ENCODE measurements around the gene BRIP1.
"Not testable (repeated sequence)": the region's sequence is repeated elsewhere in the genome, so short reads cannot be mapped to it uniquely, and the experiment has no call there.

The BRIP1 gene

GRCh38 chr17:61702450-61702849 is 160.9 kb downstream of the BRIP1 start:
- DNase-seq (ENCODE audit: low read depth in 1 of 2, low spot score in 1 of 2), result no peak

DNA sequence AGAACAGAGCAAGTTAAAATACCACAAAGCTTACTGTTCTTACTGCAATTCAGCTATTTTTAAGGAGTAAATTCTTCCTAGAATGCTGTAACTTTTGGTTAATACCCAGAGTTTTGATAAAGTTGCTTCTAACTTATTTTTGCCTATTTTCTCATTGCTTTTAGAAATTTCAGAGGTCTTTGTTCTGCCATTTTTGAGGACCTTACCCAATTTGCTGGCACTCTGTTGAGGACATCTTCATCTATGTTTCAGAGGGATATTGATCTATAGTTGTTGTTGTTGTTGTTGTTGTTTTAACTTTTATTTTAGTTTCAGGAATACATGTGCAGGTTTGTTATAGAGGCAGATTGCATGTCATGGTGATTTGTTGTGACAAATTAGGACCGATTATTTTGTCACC is 161.3 kb downstream of the BRIP1 start:
- no peak for DNase-seq (ENCODE audit: low read depth in 1 of 2, low spot score in 1 of 2)

- DNase-seq (ENCODE audit: low read depth in 1 of 2, low spot score in 1 of 2), result no peak
These were observed 162.0 kb downstream of the BRIP1 start for GRCh38 chr17:61701334-61701733.

GRCh38 chr17:61700252-61700651 is 163.1 kb downstream of the BRIP1 start:
- no peak for DNase-seq (ENCODE audit: low read depth in 1 of 2, low spot score in 1 of 2)

- DNase-seq (ENCODE audit: low read depth in 1 of 2, low spot score in 1 of 2), result no peak
These were observed 163.6 kb downstream of the BRIP1 start for GRCh38 chr17:61699694-61700093.

DNA sequence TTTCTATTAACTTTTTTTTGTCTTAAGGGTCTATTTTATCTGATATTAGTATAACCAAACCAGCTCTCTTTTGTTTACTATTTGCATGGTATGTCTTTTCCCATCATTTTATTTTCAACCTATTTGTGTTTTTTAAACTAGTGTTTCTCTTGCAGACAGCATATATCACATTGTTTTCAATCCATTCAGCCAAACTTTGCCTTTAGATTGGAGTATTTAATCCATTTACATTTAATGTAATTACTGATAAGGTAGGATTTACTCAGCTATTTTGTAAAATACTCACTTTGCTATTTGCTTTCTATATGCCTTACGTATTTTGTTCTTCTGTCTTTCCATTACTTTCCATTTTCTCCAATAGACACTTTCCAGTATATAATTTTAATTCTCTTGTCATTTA is 164.3 kb downstream of the BRIP1 start:
- DNase-seq (ENCODE audit: low read depth in 1 of 2, low spot score in 1 of 2), result no peak

DNA sequence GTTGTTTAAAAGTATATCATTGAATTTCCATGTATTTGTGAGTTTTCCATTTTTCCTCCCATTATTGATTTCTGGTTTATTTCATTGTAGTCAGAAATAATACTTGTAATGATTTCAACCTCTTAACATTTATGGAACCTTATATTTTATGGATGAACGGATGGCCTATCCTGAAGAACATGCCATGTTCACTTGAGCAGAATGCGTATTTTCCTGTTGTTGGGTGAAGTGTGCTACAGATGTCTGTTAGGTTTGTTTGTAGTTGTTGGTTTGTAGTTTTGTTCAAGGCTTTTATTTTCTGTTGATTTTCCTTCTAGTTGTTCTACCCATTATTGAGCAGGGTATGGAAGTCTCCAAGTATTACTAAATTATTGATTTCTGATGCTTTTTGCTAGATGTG is 165.1 kb downstream of the BRIP1 start:
- no peak for DNase-seq (ENCODE audit: low read depth in 1 of 2, low spot score in 1 of 2)

- no peak for DNase-seq (ENCODE audit: low read depth in 1 of 2, low spot score in 1 of 2)
These were observed 167.5 kb downstream of the BRIP1 start for GRCh38 chr17:61695779-61696337.

GRCh38 chr17:61694095-61694494 is 169.2 kb downstream of the BRIP1 start:
- DNase-seq (ENCODE audit: low read depth in 1 of 2, low spot score in 1 of 2), result no peak

DNA sequence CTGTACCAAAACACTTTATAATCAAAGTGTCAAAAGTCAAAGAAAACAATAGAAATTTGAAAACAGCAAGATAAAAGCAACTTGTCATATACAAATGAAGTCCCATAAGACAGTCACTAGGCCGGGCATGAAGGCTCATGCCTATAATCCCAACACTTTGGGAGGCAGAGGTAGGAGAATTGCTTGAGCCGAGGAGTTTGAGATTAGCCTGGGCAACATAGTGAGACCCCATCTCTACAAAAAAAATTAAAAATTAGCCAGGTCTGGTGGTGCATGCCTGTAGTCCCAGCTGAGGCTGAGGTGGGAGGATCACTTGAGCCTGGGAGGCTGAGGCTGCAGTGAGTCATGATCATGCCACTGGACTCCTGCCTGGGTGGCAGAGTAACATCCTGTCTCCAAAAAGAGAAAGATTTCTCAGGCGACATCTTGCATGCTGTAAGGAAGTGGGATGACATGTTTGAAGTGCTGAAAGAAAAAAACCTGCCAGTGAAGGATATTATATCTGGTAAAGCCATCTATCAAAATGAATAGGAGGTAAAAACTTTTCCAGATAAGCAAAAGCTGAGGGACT is 173.6 kb downstream of the BRIP1 start:
- DNase-seq (ENCODE audit: low read depth in 1 of 2, low spot score in 1 of 2), result no peak

- DNase-seq (ENCODE audit: low read depth in 1 of 2, low spot score in 1 of 2), result no peak
These were observed 175.6 kb downstream of the BRIP1 start for GRCh38 chr17:61687769-61688168.

DNA sequence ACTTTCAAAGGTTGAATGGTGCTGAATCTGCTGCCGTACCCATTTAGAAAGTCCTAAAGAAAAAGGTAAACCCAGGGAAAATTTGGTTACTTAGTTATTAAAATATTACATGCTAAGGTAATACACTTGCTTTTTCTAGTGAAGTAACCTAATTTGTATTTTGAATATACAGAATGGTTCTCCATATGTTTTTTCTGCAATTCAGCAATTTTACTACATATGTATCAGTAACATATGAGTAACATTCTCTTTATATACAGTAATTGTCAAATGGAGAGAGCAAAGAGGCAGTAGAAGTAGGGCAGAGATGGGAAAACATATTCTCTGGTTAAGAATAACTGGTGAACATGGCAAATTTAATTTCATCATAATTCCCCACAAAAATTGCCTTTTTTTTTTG is 177.2 kb downstream of the BRIP1 start:
- no peak for DNase-seq (ENCODE audit: low read depth in 1 of 2, low spot score in 1 of 2)

DNA sequence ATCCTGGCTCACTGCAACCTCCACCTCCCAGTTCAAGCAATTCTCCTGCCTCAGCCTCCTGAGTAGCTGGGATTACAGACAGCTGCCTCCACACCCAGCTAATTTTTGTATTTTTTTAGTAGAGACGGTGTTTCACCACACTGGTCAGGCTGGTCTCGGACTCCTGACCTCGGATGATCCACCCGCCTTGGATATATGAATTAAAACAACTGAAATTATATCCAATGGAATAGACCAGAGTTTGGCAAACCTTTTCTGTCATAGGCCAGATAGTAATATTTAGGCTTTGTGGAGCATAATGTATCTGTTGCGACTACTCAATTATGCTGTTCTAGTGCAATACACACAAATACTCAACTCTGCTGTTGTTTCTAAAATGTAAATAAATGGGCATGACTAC is 178.5 kb downstream of the BRIP1 start:
- no peak for DNase-seq (ENCODE audit: low read depth in 1 of 2, low spot score in 1 of 2)

DNA sequence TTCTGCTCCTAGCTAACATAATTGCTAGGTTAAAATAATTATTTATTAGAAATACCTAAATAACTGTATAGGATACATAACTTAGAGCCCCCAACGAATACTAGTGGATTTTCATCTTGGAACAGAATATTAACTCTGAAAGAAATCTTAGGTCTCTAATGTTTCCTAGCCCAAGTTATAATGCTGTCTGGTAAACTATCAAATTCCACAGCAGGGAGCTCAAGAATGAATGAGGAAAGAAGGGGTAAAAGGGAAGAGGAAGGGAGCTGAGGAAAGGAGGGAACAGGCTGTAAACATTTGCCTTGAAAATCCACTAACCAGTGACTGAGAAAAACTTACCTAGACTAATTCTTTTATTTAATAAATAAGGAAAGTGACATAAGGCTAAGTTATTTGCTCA is 179.2 kb downstream of the BRIP1 start:
- DNase-seq (ENCODE audit: low read depth in 1 of 2, low spot score in 1 of 2), result no peak

- no peak for DNase-seq (ENCODE audit: low read depth in 1 of 2, low spot score in 1 of 2)
These were observed 179.9 kb downstream of the BRIP1 start for GRCh38 chr17:61683466-61683865.

- no peak for DNase-seq (ENCODE audit: low read depth in 1 of 2, low spot score in 1 of 2)
These were observed 182.4 kb downstream of the BRIP1 start for GRCh38 chr17:61680921-61681320.

DNA sequence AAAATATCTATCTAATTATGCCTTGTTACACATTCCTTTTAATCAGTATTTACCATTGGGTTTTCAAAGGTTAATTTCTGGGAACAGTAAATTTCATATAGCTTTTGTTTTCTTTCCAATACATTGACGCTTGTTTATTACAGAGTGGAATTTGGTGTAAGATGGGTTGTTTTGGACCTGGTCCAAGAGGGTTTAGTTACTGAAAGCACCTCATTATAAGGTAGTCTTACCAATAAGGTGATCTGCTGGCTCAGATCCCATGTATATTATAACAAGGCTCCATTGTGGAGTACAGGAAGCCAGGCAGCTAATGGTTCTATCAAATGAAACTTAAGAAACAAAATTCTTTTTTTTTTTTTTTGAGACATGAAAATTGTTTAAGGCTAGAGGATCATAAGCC is 185.0 kb downstream of the BRIP1 start:
- DNase-seq (ENCODE audit: low read depth in 1 of 2, low spot score in 1 of 2), result no peak

- DNase-seq (ENCODE audit: low read depth in 1 of 2, low spot score in 1 of 2), result not testable (repeated sequence)
These were observed 186.0 kb downstream of the BRIP1 start for GRCh38 chr17:61677150-61677811.

DNA sequence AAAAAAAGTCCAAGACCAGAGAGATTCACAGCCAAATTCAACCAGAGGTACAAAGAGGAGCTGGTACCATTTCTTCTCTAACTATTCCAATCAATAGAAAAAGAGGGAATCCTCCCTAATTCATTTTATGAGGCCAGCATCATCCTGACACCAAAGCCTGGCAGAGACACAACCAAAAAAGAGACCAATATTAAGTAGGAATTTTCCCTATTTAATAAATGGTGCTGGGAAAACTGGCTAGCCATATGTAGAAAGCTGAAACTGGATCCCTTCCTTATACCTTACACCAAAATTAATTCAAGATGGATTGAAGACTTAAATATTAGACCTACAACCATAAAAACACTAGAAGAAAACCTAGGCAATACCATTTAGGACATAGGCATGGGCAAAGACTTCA is 186.8 kb downstream of the BRIP1 start:
- not testable (repeated sequence) for DNase-seq (ENCODE audit: low read depth in 1 of 2, low spot score in 1 of 2)

GRCh38 chr17:61674609-61675008 is 188.7 kb downstream of the BRIP1 start:
- not testable (repeated sequence) for DNase-seq (ENCODE audit: low read depth in 1 of 2, low spot score in 1 of 2)

DNA sequence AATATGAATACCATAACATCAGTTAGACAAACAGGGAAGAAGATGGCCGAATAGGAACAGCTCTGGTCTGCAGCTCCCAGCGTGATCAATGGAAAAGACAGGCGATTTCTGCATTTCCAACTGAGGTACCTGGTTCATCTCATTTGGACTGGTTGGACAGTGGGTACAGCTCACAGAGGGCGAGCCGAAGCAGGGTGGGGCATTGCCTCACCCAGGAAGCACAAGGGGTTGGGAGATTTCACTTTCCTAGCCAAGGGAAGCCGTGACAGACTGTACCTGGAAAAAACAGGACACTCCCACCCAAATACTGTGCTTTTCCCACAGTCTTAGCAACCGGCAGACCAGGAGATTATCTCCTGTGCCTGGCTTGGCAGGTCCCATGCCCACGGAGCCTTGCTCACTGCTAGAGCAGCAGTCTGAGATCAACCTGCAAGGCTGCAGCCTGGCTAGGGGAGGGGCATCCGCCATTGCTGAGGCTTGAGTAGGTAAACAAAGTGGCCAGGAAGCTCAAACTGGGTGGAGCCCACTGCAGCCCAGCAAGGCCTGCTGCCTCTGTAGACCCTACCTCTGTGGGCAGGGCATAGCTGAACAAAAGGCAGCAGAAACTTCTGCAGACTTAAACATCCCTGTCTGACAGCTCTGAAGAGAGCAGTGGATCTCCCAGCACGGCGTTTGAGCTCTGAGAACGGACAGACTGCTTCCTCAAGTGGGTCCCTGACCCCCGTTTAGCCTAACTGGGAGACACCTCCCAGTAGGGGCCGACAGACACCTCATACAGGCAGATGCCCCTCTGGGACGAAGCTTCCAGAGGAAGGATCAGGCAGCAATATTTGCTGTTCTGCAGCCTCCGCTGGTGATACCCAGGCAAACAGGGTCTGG is 190.1 kb downstream of the BRIP1 start:
- not testable (repeated sequence) for DNase-seq (ENCODE audit: low read depth in 1 of 2, low spot score in 1 of 2)

GRCh38 chr17:61672140-61672539 is 191.2 kb downstream of the BRIP1 start:
- DNase-seq (ENCODE audit: low read depth in 1 of 2, low spot score in 1 of 2), result no peak

Data from stimulated activated CD4-positive, alpha-beta T cell treated with anti-CD3 and anti-CD28 coated beads, Interleukin-15, amount 100 ng/mL, for 1 hour (primary cell).